DMS79 treated with DMSO at 0.1 percent for 48 hours (cell line): Measurements from ENCODE around the gene RYR3.

ENCODE experiments used
- DNase-seq: peaks from one replicate; lab custom pipeline; 2025; lab: John Stamatoyannopoulos, UW

Gene RYR3

DNA sequence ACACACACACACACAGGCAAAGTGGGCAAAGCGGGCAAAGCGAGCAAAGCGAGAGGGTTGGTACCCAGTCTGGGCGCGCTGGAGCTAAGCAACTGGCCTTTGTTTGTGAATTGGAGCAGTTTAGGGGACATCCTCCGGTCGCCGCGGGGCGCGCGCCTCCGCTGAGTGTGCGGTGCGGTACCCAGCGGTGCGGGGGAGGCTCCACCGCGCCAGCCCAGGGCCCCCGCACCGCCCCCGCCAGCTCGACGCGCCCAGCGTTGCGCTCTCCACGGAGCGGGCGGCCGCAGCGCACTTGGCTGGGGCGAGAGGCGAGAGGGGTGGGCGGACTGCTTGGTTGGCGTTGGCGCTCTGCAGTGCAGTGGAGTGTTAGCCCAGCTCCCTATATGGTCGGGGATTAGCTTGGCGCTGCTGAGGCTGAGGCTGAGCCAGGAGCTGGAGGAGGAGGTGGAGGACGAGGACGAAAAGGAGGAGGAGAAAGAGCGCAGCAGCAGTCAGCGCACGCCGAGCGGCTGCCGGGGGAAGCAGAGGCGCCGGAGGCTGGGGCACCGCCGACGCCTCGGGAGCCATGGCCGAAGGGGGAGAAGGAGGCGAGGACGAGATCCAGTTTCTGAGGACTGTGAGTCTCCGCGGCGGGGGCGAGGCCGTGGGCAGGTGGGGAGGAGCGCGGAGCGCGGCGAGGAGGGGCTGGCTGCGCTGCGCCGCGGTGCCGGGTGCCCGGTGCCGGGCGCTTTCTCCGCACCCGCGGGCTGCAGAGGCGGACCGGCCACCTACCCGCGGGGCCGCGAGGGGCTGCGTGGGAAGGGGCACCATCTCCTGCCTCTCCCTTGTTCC, at the start of gene RYR3:
TSS of gene RYR3 (plus strand) at position 487 of the 831 bp plus-strand sequence. CDS start at position 566, 79 bp downstream.
- DNase-seq = no peak

DNA sequence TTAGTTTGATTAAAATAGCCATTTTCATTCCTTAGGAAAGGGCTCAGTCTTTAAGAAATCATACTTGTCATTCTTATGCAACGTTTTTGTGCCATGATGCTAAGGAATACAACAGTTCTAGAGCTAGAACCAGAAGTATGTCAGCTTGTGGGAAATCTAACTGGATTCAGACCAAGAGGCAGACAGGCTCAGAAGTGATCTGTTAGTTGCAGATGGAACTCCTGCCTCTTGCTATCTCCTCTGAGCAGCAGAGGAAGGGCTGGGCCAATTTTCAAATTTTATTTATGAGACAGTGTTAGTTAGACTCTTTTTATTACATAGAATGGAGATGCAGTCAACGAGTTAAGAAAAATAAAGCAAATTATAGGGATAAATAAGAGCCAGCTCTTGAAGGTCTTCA, 48.5 kb upstream of the RYR3 start:
- no peak for DNase-seq

DNA sequence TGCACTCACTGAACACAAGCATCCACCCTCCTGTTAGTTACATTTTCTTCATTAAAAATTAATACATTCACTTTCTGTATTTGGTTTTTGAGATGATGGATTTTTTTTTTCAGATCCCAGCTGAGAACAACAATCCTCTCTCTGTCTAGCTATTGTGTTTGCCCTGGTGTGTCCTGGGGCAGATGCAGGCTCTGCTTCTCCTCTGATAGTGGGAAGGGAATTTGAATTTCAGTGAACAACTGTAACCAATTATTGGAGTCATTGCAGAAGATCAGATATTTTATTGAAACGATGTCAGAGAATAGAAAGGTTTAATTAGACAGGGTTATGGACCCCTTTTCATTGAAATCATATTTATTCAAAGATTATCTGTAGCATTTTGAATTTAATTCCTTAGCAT, 33.1 kb upstream of the RYR3 start:
- no peak for DNase-seq

DNA sequence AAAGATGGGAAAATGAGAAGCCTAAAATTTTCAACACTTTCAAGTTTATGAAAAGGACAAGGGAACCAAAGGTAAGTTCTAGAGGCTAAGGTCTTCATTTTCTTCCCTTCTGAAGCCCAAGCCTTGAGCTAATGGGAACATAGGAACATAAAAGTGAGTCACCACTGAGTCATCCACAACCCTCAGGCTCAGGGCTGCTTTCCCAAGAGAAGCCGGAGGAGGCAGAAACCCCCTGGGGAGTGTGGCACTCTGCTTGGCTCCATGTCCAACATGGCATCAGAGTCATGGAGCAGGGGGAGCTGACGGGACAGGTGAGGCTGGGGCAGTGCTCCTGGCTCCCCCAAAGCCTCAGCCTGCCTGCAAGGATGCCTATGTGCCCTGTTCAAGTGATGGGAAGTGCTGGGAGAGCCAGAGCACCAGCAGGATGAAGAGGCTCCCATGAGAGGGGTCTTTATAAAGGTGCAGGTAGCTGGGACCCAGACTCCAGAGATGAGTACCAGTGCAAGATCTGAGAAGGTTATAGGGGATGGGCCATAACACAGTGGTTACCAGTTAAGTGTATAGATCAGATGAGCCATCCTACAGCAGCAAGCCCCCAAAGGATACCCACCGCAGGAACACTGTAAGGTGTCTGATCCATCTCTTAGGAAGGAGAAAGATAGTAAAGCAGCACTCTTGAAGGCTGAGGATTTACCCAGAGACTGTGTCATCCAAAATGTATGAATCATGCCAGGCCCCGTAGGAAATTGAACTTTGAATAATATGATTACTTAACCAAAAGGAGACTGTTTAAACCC, 31.8 kb upstream of the RYR3 start:
- DNase-seq = no peak

DNA sequence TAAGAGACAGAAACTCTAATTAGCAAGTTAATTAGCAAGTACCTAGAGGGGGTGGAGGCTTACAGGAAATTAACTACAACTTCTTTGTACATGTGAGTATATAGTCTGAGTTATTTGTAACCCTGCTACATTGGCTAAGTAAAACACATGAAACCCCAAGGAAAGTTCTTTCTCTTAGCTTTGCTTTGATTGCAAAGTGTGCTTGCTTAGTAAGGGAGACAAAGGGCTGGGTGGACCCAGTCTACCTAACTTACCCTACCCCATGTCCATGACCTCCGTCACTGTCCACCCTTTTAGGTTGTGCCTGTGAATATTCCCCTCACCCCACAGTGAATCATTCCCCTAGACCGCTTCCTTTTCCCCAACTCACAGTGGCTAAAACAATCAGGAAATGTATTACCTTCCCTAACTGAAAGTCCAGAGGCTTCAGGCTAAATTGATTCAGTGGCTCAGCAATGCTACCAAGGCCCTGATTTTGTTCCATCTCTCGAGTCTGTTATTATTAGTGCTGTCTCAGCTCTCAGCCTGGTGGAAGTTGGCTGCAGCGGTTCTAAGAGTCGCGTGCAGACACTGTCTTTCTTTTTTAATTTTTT, 31.1 kb upstream of the RYR3 start:
- DNase-seq = no peak

DNA sequence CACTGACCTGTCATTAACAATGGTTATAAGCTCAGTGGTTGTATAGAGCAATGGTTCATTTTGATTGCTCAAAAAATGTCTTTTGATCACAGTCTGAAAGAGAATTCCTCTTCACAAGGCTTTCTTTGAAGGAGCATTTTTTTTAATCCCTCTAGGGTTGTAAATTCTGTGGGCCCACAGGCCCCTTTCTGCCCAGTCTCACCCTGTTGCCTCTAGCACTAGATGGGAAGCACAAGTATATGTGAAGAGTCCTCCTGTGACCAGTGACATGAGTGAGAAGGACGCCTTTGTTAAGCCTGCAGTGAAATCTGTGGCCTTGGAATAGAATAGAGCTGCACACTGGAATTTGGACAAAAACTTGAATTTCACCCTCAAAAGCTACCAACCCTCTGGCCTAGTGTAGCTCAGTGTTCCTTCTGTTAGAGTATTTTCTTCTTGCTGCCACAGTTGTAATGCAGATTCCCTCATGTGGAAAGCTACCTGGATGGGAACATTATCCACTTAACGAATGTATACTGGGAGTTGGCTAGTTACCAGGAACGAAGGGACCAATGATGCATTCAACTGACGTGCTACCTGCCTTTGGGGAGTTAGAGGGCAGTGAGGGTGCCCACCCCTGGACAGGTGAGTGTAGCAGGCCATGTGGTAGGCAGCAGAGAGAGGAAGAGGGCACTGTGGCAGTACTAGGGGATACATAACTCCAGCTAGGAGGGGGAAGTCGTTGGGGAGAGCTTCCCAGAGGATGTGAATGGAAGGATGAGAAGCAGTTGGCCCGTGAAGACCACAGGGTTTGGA, 28.3 kb upstream of the RYR3 start:
- no peak for DNase-seq

DNA sequence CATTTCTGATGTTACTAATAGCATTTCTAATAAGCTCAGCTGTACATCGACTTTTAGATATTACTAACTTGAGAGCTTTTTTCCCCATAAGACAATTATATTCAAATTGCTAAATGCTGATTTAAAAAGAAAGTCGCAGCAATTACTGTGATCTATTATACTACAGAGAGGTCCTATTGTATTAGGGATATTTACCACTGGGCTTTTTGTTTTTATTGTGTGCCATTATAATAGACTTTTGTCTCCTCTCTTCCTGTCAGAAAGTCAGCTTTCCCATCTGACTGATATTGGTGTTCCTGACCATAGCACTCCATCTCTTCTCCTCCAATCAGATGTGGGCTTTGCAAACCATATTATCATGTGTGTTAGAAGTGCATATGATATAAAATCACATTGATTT, 27.2 kb upstream of the RYR3 start:
- DNase-seq = no peak

DNA sequence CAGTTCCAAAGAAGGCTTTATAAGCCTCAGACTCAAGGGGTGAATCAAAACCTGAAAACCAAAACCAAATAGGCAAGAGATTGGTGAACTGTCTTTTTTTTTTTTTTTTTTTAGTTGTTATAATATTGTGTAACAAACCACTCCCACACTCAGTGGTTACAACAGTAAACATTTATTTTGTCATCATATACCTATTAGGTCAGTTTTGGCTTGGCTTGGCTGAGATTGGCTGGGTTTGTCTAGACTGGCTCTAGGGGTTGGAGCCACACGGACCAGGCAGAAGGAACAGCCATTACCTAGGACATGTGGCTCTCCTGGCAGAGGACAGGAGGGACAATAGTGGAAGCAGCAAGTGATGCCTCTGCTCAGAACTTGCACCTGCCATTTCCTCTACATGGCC, 26.4 kb upstream of the RYR3 start:
- DNase-seq = no peak

DNA sequence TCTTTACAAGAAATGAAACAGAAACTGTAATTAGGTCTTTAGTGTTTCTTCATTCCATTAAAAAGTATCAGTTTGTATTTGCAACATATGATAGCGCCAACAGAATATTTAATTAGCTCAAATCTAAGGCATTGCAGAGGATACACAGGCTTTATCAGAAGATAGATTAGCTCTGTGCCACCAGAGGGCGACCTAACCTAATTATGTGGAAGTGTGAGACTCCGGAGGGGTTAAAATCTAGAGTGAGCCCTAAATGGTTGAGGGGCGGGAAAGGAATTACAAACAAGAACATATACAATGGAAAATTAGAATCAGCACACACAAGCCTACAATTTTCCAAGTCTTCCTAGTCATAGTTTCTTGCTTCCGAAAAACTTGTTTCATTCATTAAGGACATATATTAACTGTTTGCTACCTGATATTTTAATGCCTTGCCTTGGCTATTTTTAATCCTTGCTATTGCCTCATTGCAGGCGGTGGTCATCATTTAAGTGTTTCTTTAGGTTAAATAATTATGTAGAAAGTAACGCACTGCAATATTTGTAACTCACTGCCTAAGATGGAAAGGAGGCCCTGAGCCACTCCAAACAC, 18.0 kb upstream of the RYR3 start:
- DNase-seq = no peak

DNA sequence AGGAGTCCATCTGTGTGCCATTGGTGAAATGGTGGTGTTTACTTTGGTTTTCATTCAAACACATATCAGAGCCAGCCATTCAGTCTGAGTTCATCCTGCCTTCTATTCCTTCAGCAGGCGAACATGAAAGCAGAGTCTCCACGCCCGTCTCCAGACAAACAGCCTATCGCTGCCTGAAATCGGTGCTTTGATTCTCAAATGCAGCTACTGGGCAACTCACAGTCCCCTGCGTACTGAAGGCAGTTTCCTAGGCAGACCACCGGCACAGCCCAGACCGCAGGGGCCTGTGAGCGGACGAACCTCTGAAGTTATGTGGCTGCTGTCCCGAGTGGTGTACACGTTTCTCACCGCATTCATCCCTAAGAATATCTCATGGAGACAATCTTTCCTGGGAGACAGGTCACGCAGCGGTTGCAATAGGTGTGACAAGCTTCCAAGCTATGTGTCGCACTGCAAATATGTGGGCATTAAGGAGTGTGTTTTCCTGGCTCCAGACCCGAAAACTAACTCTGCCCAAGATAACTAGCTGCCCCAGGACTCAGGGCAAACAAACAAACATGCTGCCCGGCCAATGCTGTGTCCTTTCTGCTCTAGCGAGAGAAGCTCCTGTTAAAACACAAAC, 16.9 kb upstream of the RYR3 start:
- no peak for DNase-seq

DNA sequence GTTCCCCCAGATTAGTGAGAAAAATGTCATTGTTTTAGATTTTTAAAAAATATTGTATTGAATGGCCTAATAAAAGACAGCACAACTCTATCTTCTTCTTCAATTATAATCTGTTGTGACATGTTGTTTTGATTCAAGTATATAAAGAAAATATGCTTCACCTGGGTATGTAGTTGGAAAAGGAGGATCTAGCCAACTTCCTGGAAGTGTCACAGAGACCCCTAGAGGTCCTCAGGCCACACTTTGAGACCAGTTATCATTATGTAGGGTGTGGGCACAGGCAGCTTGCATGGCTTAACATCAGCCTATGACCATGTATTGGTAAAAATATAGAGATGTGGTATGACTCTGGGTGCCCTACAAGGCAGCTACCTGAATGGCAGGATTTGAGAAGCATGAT, 14.7 kb upstream of the RYR3 start:
- no peak for DNase-seq

DNA sequence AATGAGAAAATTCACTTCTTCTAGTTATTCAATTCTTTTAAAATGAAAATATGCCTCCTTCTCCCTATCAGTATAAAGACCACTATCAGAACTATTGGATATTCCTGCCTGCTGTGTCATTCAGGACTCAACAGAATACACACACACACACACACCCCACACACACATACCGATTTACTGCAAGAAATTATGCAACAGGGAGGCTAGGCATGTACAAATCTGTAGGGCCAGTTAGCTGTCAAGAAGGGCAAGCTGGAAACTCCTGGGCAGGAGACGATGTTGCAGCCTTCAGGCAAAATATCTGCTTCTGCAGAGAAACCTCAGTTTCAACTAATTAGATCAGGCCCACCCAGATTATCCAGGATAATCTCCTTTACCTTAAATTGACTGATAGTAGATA, 13.9 kb upstream of the RYR3 start:
- DNase-seq = no peak

DNA sequence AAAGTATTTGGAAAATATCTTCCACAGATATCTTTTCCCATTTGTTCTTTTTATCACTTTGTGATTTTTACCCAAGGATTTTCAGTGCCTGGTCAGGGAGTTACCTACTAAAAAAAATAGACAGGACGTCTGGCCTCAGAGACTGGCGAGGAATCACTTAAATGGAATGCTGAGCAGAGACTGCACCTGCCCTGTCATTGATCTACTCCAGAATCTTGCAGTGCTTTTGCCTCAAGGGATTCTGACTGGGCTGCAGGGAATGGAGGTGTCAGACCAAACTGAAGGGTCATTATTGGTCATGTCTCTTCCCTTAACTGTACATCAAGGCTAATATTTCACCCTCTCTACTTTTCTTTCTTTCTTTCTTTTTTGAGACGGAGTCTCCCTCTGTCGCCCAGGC, 12.1 kb upstream of the RYR3 start:
- no peak for DNase-seq

DNA sequence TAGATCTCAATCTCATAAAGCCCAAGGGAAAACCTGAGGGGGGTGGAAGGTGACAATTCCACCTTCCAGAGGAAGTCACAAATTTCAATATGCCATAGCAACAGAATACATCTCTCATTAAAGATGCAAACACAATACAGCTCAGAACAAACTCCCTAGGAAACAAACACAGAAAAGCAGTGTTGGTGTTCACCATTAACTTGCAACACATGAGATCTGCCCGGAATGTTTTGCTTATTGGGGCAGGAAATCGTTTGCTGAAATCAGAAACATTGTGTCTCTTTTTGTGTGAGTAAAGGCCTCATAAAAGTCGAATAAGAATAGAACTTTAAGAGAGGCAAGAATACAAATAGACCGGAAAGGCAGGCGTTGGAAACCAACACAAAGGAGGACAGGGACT, 5.8 kb upstream of the RYR3 start:
- DNase-seq = no peak

DNA sequence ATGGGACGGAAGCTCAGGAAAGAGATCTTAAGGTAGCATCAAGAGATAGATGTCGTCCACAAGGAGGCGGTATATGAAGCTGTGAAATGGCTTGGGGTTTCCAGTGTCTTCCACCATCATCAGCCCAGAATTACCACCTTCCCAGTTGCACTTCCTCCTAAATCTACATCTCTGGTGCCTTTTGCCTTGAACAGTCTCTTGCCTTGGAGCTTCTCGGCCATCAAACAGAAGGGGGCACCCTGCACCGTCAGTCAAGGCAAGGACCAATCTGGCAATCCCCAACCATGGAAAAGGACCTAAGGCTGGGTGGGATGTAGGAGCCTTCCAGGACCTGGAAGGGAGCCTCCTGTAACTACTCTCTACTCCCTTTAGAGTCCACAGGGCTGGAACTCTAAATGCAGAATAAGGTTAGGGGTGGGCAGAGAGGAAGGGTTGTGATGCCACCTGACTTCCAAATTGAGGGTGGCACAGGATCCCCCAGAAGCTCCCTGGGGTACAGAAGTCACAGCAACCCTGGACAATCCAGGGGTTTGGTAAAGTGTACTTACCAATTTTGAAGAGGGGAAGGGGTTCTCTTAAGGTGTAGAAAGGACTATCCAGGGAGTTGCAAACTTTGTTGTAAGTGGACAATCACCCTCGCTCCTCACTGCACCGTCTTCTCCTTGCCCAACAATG, 1.0 kb upstream of the RYR3 start:
- DNase-seq = no peak

DNA sequence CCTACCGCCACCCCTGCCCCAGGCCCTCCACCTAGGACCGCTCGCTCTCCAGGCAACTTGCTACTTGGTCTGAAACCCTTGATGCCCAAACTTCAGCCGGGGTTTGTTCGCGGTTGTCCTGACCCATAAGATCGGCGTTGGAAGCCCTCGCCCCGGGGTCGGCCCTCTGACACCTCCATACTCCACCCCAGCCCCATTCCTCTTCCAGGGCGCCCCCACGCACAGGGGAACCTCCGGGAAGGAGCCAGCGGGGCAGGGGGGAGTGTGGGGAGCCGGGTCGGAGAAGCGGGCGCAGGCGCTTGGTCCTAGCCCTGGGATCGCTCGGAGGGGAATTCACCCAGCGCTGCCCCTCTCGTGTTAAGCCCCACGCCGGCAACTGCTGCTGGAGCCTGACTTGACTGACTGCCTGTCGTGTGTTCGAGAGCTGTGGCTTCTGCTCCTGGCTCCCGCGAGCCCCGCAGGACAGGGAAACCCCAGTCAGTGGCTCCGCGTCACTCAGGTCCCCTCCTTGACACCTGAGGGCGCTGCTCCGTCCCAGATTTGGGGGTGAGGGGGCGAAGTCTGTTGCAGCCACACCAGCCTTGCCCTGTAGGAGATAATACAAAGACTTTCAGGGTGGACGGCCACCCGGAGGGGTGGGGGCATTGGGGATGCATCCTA, 675 bp downstream of the RYR3 start:
- DNase-seq = no peak

DNA sequence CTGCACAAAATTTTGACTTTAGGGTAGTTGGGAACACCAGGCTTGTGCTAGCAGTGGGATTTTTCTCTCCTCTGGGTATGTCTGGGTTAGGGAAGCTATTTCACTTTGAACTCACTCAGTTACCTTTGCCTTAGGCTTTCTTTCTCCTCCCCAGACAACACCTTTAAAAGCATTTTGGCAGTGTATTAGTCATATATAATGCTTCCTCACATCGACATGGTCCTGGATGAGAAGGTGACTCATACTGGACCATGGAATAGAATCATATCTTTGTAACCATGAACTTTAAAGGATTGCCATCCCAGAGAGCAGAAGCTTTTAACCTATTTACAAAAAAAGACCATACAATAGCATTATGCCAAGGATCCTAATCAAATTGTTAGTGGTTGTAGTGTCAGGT, 2.7 kb downstream of the RYR3 start:
- no peak for DNase-seq

DNA sequence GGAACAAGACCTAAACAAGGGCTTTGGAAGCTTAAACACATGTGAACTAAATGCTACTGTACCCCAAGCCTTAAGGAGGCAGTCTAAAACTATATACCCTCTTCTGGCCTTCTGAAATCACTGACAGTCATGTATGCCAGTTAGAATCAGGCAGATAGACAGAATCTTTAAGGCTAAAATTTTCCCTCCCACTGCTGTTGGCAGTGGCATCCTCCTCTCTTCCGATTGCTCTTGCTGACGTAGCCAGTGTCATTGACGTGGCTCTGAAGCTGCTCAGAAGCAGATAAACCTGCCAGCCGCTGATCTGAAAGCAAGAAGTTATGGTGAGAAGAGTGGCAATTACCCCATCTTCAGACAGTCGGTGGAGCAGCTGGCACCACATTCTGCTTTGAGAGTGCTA, 3.3 kb downstream of the RYR3 start:
- DNase-seq = no peak

DNA sequence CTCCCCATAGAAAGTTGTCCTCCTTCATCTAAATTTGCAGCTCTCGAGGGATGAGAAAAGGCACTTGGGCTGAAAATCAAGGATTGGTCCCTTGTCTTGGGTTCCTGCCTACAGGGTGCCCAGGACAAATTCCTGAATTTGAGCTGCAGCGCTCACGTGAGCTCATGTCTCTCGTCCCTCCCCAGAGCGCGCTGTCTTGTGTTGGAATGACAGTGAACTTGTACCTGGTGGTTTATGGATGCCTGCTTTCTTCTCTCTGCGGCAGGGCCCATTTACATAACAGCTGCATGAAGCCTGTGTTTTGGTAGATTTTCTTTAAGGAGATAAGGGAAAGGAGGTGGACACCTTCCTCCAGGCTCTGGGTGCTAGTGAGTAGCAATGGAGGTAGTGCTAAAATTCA, 4.3 kb downstream of the RYR3 start:
- no peak for DNase-seq

DNA sequence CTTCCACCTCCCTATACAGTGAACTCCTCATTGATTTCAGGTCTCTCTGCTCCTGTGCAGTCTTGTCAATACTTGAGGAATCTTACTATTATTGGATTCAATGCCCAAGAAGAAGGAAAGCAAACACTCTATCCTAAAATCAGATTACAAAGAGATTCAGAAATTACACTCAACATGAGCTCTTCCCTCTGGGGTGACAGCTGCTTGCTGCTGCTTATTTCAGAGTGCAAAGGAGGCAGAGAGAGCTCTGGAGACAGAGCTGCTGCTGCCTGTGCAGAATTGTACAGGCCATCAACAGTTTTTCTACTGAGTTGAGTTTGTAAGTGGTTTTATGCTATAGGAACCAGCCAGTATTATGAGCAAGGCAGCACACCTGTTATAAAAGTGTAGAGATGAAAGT, 7.1 kb downstream of the RYR3 start:
- no peak for DNase-seq
